Measurements from ENCODE around the gene PPP1R11.

GRCh38 chr6:30113003-30113759 is 46.2 kb downstream of the PPP1R11 start, which contains the start of gene TRIM31:
- TF ChIP-seq CTCF (IDR thresholded peaks at IDR 0.05) (no peak), EZH2phosphoT487 (IDR thresholded peaks at IDR 0.05) (no peak), EZH2 (IDR thresholded peaks at IDR 0.05) (no peak)

All from neural progenitor cell (in vitro differentiated cells).